GM19438 (cell line): ENCODE data around the gene CD109.
"Not testable (repeated sequence)": the region's sequence is repeated elsewhere in the genome, so short reads cannot be mapped to it uniquely, and the experiment has no call there.

Source experiments
- ATAC-seq: cut with Tn5 transposase; IDR thresholded peaks from one replicate; pipeline ENCODE4 v1.9.1; 2021; ENCODE audit warnings: low read depth; ENCODE audit not compliant: unreplicated experiment

The CD109 gene

GRCh38 chr6:73683574-73683973 lies 12.4 kb upstream of the CD109 start:
- ATAC-seq = not testable (repeated sequence)

DNA sequence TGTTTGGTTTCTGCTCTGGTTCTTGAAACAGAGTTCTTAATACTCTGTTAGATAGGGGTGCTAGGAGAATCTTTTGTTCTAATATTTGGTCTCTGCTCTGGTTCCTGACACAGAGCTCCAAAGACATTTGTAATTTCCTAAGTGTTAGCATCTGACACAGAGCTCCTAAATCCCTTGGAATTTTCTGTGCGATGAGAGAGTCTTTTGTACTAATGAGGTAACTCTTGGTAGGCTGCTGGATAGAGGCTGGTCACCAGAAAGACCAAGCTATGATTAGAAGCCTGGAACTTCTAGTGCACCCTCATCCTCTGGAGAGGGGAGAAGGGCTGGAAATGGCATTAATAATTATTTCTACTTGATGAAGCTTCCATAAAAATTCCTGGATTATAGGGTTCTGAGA lies 7.7 kb upstream of the CD109 start:
- no peak for ATAC-seq

- no peak for ATAC-seq
These were observed 5.9 kb upstream of the CD109 start for GRCh38 chr6:73690056-73690455.

DNA sequence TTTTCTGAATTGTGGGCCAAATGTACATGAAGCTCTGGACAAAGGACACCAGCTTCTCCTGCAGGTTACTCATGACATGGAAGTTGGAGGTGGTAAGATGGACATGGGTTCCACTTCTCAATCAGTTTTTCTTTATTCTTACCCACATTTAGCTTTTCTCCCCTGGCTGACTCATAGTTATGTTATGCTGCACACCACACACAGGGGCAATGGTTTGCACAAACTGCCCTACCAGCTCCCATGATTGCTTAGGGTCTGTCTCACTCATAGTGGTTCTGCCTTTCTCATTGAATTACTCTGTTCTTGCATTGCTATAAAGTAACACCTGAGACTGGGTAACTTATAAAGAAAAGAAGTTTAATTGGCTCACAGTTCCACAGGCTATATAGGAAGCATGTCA lies 4.5 kb upstream of the CD109 start:
- ATAC-seq = no peak

GRCh38 chr6:73694711-73695411 lies 1.1 kb upstream of the CD109 start:
- no peak for ATAC-seq

DNA sequence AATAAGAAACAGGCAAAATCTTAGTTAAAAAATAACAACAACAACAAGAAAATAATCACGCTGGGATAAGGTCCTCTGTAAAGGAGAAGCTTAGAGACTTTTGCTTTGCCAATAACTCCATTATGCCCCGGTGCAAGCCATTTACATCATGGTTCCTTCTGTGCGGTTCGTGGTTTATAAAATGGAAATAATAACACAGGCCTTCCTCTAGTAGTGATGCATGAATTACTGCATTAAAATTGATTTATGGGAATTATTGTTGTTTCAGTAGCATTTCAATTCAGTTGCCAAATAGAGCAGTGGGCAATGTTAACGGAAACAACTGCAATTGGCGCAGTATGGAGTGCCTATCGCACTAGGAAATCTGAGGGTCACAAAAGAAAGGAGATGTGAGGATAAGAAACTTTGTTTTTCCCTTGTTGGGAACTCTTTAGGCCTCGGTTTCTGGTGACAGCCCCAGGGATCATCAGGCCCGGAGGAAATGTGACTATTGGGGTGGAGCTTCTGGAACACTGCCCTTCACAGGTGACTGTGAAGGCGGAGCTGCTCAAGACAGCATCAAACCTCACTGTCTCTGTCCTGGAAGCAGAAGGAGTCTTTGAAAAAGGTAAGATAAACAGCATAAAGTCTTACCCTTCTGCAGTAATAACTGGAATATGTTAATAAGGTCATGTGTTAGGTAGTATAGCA lies 1.1 kb downstream of the CD109 start:
- ATAC-seq = no peak

GRCh38 chr6:73699676-73700459 lies 3.9 kb downstream of the CD109 start:
- ATAC-seq = no peak

GRCh38 chr6:73702444-73702843 lies 6.4 kb downstream of the CD109 start:
- ATAC-seq = no peak

DNA sequence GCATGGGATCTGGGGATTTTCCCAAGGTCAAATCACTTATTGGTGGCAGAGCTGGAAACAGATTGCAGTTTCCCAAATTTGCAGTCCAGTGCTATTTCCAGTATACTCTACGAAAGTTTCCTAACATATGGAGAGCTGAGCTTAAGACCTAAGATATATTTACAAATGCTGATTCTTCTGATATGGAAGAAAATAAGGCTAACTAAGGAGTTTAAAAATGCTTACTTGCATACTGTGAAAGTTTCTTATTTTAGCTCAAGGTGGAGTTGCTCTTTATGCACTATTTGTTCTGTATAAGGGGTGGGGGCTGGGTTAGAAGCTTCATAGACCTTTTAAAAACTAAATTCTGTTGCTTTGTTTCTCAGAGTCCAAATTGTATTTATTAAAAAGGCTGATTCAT lies 7.5 kb downstream of the CD109 start:
- no peak for ATAC-seq

- no peak for ATAC-seq
These were observed 8.3 kb downstream of the CD109 start for GRCh38 chr6:73704260-73704659.

- no peak for ATAC-seq
These were observed 8.8 kb downstream of the CD109 start for GRCh38 chr6:73704798-73705197.

DNA sequence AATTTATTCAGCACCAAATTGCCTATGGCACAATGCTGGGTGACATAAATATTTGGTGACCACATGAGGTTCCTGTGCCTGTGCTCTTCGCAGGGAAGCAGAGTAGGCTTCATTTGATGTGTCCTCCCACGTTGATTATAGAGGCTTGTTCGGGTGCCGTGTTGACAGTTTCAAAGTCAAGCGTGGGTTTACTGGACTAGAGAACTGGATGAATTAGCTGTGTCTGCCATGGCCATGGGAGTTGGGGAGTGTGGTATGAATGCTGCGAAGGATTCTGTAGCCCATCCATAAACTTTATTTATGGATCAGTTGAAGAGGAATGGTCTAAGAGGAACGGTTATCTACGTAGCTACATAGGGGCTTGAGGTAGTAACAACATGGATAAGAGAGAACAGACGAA lies 11.0 kb downstream of the CD109 start:
- ATAC-seq = no peak

DNA sequence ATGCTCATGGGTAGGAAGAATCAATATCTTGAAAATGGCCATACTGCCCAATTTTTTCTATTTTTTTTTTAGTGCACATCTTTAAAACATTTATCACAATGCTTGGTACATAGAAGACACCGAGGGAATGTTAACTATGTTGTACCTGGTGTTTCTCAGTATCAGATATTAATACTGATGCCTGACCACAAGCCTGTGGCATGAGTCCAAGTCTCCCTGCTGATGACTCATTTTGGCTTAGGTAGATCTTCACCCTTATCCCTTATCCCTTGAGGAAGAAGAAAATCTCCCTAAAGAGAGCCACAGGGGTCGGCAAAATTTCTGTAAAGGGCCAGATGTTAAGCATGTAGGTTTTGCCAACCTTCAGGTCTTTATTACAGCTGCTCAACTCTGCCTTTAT lies 14.5 kb downstream of the CD109 start:
- no peak for ATAC-seq

DNA sequence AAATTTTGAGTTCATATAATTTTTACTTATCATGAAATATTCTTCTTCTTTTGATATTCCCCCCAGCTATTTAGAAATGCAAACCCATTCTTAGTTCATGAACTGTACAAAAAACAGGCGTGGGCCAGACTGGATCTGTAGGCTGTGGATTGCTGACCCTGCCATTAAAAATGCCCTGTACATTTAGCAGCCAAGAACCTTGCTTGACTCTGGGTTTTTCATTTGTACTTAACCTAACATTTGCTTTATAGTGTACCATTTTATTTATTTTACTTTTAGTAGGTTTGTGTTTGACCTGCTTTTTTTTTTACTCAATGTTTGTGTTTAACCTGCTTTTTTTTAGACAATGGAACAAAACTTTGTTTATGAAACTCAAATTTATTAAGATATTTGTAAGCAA lies 14.9 kb downstream of the CD109 start:
- ATAC-seq = no peak

DNA sequence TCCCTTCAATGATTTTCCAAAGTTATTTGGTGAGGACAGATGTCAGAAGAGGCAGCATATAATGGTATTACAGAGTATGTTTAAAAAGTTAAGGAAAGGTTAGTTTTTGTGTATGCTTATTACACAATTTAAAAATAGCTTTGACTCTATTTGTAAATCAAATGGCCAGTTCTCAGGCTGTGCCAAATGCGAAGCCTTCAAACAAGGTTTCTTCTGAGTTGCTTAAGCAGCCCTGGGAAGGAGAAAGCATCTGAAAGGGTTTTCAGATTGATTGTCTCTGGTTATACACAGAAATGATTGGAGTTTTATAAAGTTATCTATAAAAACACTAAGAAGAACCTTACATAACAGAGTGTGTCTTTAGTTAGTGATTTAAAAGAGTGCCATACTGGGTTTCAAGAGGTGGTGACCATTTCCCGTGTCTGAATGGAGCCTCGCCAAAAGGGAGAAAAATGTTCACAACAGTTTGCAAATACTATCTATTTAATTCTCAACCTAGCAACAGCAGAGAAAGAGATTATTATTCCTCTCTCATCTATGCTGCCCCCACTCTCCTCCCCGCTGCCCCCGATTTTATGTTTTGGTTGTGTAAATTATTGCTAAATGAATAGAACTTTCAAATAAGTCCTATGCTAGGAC lies 16.7 kb downstream of the CD109 start:
- no peak for ATAC-seq

DNA sequence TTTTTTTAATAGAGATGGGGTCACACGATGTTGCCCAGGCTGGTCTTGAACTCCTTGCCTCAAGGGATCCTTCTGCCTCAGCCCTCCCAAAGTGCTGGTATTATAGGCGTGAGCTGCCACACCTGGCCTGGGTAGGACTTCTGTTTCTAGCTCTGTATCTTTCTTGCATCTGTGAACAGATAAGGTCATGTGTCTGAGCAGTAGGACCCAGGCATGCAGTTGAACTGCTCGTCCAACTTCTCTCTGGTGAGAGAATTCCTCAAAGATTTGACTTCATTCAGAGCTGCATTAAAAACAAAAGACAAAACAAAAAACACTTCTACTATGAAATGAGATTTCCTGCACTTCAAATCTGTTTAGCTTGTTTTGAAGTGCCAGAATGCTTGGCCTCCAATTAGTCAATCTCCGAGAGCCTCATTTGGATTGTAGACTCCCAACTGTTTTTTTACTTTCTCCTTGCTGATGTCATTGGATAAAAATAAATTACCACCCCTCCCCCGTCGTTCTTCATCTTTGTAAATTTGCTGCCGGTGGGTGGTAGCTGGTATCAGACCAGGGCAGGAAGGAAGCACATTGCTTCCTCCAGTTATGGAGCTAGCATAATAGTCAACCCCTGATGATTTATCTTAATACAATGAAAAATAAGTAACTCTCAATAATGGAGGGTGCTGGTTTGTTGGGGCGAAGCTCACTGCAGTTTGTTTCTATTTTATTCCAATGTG lies 17.6 kb downstream of the CD109 start:
- ATAC-seq = no peak

- ATAC-seq = not testable (repeated sequence)
These were observed 19.1 kb downstream of the CD109 start for GRCh38 chr6:73715111-73715508.

GRCh38 chr6:73719046-73719445 lies 23.0 kb downstream of the CD109 start:
- no peak for ATAC-seq

- ATAC-seq = no peak
These were observed 26.5 kb downstream of the CD109 start for GRCh38 chr6:73722318-73723060.

GRCh38 chr6:73723480-73723879 lies 27.5 kb downstream of the CD109 start:
- ATAC-seq = not testable (repeated sequence)
